ENCODE data around the gene HOXA2. TPM values are rescaled to one million over a fixed set of nuclear protein-coding genes. Genes with fewer than 3 reads are reported as not detected.

Gene HOXA2
- total RNA-seq = not detected in 2 replicates

DNA sequence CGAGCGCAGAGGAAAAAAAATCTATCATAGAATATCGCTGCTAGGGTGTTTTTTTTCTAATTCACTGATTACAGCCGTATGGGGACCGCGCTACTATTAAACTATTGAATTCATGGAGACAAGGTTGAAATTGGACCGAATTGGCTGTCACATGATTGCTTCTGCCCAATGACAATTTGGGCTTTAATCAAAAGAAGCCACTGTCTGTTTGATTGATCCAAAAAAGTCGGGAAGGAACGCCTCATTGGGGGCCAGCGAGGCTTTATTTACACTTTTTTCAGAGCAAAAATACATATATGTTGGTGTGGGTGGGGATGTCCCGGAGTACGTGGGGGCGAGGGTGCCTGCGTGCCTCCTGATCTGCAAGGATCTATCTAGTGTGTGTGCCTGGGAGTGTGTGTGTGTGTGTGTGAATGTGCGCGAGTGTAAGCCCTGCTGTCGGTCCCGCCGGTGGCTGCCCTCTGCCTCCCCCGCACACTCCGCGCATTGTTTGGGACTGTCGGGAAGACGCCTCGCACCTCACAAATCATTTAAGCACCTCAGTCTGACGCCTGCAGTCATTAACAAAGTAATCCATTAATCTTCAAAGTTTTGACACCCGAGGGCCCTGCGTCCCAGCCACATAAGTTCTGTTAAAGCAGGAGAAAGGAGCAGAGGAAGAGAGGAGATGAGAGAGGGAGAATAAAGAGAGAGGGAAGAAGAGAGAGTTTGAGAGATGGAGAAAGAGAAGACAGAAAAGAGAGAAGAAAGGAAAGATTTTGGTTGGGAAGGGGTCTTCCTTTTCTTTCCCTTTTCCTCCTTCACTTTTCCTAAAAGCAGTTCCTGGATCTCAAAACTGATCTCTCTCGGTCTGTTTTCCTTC is at the start of gene HOXA2:
Gene HOXA2, minus strand, starts transcription at position 103 of the 862 bp plus-strand sequence. CDS start 183 bp downstream, outside the sequence.

GRCh38 chr7:27147199-27148030 is 44.9 kb upstream of the HOXA2 start, which contains the start of gene HOXA6:
TSS of gene HOXA6 (minus strand) at chr7:27147774. CDS start at chr7:27147749, 25 bp downstream.

DNA sequence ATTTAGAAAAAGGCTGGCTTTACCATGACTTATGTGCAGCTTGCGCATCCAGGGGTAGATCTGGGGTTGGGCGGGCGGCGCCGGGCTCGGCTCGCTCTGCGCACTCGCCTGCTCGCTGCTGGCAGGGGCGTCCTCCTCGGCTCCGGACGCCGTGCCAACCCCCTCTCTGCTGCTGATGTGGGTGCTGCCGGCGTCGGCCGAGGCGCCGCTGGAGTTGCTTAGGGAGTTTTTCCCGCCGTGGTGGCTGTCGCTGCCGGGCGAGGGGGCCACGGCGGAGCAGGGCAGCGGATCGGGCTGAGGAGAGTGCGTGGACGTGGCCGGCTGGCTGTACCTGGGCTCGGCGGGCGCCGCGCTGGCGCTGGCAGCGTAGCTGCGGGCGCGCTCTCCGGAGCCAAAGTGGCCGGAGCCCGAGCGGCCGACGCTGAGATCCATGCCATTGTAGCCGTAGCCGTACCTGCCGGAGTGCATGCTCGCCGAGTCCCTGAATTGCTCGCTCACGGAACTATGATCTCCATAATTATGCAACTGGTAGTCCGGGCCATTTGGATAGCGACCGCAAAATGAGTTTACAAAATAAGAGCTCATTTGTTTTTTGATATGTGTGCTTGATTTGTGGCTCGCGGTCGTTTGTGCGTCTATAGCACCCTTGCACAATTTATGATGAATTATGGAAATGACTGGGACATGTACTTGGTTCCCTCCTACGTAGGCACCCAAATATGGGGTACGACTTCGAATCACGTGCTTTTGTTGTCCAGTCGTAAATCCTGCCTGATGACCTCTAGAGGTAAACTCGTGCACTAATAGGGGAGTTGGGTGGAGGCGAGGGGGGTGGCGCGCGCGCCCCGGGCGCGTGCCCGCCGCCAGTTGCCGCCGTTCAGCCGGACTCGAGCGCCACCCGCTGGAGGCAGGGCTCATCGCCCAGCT is 40.8 kb upstream of the HOXA2 start, which contains the start of gene HOXA5:
Gene HOXA5, minus strand, starts transcription at position 659 of the 927 bp plus-strand sequence. Its CDS starts 74 bp downstream, at position 585.

GRCh38 chr7:27130540-27131389 is 28.3 kb upstream of the HOXA2 start, which contains the start of gene HOXA4:
TSS of gene HOXA4 (minus strand) at chr7:27130757. CDS start at chr7:27130733, 24 bp downstream.

GRCh38 chr7:27095897-27096767 is 6.4 kb downstream of the HOXA2 start, which contains the start of gene HOXA1:
TSS of gene HOXA1 (minus strand) at chr7:27096000. CDS start at chr7:27095912, 88 bp downstream.

Other genes starting within 250 kb of the HOXA2 start
- 4.4 and 7.4 TPM in 2 replicates for gene SKAP2, start 238.1 kb downstream of the HOXA2 start, total RNA-seq
- 0.07 and 0.68 TPM in 2 replicates for gene HOXA1, start 6.7 kb downstream of the HOXA2 start, total RNA-seq
- gene HOXA4, start 28.1 kb upstream of the HOXA2 start, total RNA-seq = not detected in 2 replicates
- not detected in 2 replicates for gene HOXA5, start 41.0 kb upstream of the HOXA2 start, total RNA-seq
- gene HOXA6, start 45.1 kb upstream of the HOXA2 start, total RNA-seq = not detected in 2 replicates
- gene HOXA3, start 49.9 kb upstream of the HOXA2 start, total RNA-seq = not detected in 2 replicates
- gene HOXA7, start 54.0 kb upstream of the HOXA2 start, total RNA-seq = not detected in 2 replicates
- not detected in 2 replicates for gene HOXA9, start 62.9 kb upstream of the HOXA2 start, total RNA-seq
- not detected in 2 replicates for gene HOXA10, start 71.6 kb upstream of the HOXA2 start, total RNA-seq
- not detected in 2 replicates for gene HOXA11, start 82.5 kb upstream of the HOXA2 start, total RNA-seq
- gene HOXA13, start 97.4 kb upstream of the HOXA2 start, total RNA-seq = not detected in 2 replicates
- gene EVX1, start 140.1 kb upstream of the HOXA2 start, total RNA-seq = not detected in 2 replicates

All from nasal cavity respiratory epithelium epithelial cell of viscerocranial mucosa (primary cell).